Hematopoietic multipotent progenitor cell (in vitro differentiated cells): ENCODE results near the gene BTBD10. TPM values are rescaled to one million over a fixed set of nuclear protein-coding genes. Genes with fewer than 3 reads are reported as not detected.

Experiments
- DNase-seq, 3 donors: peaks; one replicate each; pipeline ENCODE4 v3.0.0-alpha.2; 2011 to 2015; ENCODE audit warnings: low read depth in 2 of 3, low spot score in 2 of 3
- total RNA-seq: library from RNA; depleted of rRNA; stranded (reverse); fragments of >200 nt; gene quantifications from one replicate; pipeline ENCODE4 v1.2.3, GENCODE V29; 2012

The BTBD10 gene
- total RNA-seq, 1 donor = 15.1 TPM

DNA sequence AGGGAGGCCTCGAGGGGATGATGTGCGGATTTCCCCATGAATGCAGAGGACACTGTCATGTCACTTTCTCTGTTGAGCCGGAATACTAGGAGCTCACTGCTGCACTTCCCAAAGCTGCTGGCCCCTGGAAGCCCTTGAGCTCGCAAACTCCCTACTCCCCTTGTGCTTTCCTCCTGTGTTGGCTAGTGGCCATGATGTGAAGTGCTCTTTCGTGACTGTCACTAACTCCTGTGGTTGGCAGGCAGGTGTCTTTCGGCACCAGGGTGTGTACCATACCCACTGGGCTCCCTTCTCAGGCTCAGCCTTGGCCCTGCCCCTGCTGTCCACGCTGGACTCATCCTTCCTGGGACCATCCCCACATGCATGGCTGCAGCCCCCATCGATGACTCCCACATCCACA, 86.2 kb downstream of the BTBD10 start:
- no peak for DNase-seq

GRCh38 chr11:13376402-13376801, 86.6 kb downstream of the BTBD10 start:
- DNase-seq = no peak

GRCh38 chr11:13375798-13376197, 87.2 kb downstream of the BTBD10 start:
- no peak for DNase-seq

- DNase-seq = no peak
These were observed 89.8 kb downstream of the BTBD10 start for GRCh38 chr11:13373216-13373615.

- no peak for DNase-seq
These were observed 95.0 kb downstream of the BTBD10 start for GRCh38 chr11:13368041-13368446.

DNA sequence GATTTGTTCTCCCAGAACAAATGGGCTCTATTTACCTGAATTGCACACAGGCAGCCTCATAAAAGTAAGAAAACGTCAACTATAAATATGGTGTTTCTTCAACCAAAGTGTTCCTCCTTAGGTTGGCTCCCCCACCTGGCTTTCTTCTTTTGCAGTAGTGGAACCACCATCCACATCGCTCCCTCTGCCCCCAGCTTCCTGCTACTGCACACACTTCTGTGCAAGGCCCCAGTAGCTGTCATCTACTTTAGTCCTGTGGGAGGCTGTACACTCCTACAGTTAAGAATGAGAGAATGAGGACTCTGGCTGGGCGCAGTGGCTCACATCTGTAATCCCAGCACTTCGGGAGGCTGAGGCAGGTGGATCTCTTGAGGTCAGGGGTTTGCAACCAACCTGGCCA, 95.9 kb downstream of the BTBD10 start:
- DNase-seq = no peak

DNA sequence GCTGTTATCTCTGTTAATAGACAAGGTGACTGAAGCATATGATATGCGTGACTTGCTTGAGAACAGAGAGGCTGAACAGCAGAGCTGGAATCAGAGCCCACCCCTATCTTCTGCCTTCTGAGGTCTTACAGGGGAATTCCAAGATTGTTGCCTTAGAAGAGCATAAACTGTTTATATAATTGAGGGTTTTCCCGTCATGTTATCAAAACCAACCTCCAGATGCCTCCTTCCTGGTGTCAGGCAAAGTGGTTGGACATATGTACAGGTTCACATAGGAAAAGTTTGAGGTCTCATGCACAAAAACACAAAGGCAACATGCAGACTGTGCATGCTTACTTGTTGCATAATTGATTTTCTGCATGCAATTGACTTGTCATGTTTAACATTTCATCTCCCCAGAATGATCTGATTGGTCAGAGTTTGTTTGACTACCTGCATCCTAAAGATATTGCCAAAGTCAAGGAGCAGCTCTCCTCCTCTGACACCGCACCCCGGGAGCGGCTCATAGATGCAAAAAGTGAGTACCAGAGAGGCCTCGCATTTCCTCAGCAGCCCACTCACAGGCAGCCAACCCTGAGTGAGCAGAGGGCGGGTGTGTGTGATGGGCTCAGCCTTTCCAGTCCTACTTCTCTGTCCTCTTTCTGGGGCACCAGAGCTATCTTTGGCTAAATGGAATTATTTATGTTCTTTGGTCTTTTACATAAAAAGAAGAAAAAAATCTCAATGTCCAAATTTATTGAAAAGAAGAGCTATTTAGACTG, 96.6 kb downstream of the BTBD10 start:
- DNase-seq = no peak

GRCh38 chr11:13364388-13364787, 98.6 kb downstream of the BTBD10 start:
- no peak for DNase-seq

GRCh38 chr11:13362596-13363109, 100.4 kb downstream of the BTBD10 start:
- DNase-seq = no peak

GRCh38 chr11:13358596-13359270, 104.3 kb downstream of the BTBD10 start:
- no peak for DNase-seq

DNA sequence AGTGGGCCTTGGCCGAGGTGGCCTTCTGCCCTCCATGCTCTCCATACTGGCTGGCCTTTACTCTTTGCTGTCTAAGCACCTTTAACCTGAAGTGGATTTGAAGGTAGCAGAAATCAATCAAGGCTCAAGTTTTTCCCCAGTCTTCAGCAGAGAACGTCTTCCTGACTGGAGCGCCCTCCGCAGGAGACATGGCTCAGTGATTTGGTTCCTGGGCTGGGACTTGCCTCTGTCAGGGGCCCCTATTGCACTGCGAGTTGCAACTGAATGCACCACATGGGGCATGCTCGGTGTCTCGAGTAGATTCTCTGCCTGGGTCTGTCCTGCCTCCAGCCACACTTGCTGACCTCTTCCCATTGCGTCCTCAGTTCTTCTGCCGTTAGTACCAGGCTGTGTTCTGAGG, 105.8 kb downstream of the BTBD10 start:
- DNase-seq = no peak

DNA sequence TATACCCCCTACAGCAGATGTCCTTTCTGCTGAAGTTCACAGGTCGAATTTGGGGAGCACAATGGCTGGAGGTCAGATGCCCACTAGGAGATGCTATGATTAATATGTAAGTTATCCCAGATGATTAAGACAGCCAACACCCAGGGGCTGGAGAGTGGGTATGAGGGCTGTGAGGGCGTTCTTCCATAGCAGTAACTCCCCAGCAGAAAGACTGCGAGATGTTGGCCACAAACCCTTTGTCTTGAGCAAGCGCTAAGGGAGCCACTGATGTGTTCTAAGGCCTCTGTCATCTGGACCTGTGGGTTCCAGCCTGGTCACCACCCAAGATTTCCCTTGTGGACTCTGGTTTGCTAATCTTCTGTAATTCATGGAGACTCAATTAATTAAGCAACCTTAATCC, 107.8 kb downstream of the BTBD10 start:
- no peak for DNase-seq

DNA sequence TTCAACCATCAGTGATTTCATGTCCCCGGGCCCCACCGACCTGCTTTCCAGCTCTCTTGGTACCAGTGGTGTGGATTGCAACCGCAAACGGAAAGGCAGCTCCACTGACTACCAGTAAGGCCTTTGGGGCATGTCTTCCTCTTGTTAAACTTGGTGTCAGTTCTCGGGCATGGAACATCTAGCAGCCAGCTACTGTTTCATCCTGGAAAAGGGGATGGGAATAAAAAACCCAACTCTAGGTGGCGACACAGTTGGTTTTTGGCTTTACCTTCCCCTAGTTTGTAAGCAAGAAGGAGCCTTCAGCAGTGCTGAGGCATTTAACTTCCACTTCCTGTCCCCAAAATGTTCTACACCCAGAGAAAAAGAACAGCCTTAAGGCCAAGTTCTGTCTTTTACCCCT, 108.7 kb downstream of the BTBD10 start:
- no peak for DNase-seq

DNA sequence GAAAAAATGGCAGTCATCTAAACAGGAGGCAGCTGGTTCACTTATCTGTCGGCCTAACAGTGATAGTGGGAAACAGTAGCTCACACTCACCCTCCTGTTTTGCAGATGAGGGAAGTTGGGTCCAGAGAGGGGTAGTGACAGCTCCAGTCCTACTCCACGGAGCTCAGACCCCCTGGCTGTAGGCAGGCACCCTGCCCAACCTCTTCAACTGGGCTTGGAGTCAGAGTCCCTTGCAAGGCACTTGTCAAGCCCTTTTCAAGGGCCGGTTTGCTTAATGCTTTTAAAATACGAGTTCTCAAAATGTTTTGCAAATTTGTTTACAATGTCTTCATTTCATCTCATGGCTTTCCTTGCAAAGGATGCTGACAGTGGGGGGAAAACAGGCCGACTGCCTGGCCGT, 110.3 kb downstream of the BTBD10 start:
- DNase-seq = no peak

- DNase-seq = no peak
These were observed 113.4 kb downstream of the BTBD10 start for GRCh38 chr11:13349581-13349980.

DNA sequence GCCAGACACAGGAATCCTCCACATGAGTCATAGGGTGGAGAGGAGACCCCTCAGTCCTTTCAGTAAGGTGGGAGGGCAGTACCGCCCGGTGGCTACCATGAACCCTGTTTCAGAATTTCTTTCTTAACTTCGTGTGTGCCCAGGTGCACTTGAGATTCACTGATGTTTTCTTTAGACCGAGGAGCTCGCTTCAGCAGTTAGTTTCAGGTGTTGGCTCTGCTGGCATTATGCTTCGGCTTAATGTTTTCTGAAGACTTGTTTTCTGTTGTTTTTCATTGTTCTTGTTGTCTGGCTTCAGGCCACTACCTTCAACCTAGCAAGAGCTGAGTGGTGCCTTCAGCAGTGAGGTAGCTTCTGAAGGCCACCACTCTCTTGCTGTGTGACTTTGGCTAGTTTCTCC, 114.0 kb downstream of the BTBD10 start:
- DNase-seq = no peak

DNA sequence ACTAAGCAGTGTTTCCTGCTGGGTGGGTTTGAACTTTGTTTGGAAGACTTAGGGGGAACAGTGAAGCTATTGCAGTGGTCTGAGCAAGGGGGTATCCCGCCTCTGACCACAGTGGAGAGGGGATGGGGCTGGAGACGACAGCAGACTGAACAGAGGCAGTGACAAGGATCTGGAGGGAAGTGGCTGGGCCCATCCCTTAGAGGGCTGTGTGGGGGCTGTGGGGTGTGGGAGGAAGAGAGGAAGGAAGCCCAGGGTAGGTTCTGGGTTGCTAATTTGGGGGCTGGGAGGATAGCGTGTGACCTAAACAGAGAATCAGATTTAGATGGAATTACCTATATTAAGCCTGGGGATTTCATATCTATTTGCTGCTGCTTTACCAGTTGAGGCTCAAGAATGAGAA, 114.7 kb downstream of the BTBD10 start:
- peak in 1 of 3 donors; percentile 20 for DNase-seq

GRCh38 chr11:13347901-13348300, 115.1 kb downstream of the BTBD10 start:
- DNase-seq = no peak

DNA sequence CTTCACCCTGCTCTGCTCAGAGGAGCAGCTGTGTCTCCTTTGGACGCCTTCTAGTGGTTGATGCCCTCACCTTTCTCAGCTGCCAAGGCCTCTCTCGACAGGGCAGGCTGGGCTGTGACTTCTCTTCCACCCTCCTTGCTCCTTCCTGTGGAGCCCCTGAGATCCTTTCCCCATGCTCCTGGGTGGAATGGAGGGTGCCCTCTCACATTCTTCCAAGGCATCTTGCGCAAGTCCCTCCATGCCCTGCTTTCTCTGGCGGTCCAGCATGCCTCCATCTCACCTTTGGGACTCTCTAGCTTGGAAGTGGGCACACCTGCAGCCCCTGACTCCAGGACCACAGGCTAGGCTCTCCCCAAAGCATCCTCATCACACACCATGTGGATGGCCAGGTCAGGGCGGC, 116.6 kb downstream of the BTBD10 start:
- no peak for DNase-seq

DNA sequence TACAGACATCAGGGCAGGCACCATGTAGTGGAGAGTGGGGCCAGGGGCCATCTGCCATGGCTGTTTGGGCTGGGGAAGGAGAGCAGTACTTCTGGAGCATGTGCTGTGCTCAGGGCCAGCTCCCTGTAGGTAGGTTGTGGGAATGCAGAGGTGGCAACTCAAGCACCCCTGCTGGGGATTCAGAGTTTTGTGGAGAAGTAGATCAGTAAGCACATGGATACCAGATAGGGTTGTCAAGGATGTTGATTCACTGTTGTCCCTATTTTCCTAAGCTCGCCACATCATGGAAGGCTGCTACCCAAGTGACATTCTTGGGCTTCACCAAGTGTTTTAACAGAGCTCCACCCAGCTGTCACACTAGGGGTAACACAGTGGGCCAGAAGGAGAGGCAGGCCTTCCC, 118.2 kb downstream of the BTBD10 start:
- no peak for DNase-seq

- DNase-seq = peak; percentile 43 to 90 (median 67)
These were observed 118.9 kb downstream of the BTBD10 start for GRCh38 chr11:13343931-13344717.
